Stimulated activated CD8-positive, alpha-beta memory T cell treated with anti-CD3 and anti-CD28 coated beads, Interleukin-7, amount 100 ng/mL, for 1 hour (primary cell): ENCODE measurements around the gene XG.
"Not testable (repeated sequence)": the region's sequence is repeated elsewhere in the genome, so short reads cannot be mapped to it uniquely, and the experiment has no call there.

Experiments used
- DNase-seq, 2 donors: peaks; one replicate each; pipeline ENCODE4 v3.0.0-alpha.2; 2020; ENCODE audit warnings: low read depth in 2 of 2

XG gene

GRCh38 chrX:2780472-2781225 lies 28.8 kb downstream of the XG start:
- DNase-seq = not testable (repeated sequence)

DNA sequence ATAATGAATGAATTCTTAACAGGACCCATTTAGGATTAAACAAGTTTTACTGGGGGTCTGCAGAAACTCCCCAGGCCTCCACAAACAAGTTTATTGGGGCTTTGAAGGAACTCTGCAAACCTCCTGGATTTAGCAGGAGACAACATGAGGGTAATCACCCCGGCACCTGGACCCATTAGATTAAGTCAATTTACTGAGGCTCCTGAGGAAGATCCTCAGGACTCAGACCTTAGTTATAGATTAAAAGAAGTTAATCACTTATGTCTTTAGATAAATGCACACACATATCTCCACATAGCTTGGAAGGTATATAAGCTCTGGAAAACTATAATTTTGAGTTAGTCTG lies 29.4 kb downstream of the XG start:
- DNase-seq = no peak

DNA sequence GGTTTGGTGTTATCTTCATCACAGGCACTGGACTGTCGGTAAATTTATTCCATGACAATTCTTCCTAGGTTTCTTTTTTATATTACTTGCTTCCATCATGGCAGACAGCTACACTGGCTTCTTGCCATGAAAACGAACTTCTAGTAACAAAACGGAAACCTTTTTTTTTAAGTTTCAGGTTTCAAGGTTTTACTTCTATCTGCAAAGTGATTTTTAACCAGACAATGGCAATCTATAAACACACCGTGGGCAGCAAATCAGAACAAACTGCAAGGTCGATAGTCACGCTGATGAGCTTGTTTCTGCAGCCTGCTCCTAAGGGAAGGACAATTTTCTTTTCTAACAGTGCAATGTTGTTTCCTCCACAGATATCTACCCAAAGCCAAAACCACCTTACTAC lies 29.9 kb downstream of the XG start:
- no peak for DNase-seq

GRCh38 chrX:2782171-2782570 lies 30.3 kb downstream of the XG start:
- DNase-seq = no peak

DNA sequence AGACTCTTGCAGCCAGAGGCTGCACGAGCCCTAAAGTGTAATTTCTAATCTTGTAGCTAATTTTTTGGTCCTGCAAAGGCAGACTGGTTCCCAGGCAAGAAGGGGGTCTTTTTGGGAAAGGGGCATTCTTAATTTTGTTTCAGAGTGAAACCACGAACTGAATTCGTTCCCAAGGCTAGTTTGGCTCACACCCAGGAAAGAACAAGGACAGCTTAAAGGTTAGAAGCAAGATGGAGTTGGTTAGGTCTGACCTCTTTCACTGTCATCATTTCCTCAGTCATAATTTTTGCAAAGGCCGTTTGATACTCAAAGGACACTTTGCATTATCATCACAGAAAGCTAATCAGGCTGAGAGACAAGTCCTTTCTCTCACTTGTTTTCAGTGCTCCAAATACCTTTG lies 30.9 kb downstream of the XG start:
- DNase-seq = no peak

DNA sequence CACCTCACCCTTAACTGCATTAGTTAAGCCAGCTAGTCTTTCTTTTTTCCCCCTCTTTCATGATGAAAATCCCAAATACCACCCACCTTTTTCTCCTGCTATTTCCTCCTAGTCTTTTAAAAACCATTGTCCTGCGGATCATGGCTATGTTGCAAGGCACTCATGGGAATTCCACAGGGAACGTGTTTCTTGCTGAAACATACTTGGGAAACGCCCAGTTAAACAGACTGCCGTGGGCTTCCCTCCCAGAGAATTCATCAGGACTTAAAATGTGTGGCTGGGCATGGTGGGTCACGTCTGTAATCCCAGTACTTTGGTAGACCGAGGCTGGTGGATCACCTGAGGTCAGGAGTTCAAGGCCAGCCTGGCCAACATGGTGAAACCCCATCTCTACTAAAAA lies 32.2 kb downstream of the XG start:
- DNase-seq = no peak

DNA sequence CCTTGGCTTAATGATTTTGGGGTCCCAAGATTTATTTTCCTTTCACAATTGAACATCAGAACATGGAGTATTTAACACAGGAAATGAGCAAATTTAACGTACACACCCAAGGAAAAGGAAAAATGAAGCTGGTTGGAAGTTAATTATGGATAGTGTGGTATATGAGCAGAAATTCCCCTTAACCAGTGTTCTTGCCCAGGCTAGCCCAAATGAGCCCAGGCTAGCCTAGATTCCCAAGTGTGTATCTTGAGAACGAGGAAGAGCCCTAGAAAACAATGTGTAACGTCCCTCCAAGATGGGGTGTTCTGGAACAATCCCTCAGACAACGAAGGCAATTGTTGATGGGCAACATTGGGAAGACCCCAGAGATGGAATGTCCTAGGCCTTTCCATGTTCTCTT lies 33.7 kb downstream of the XG start:
- DNase-seq = no peak

DNA sequence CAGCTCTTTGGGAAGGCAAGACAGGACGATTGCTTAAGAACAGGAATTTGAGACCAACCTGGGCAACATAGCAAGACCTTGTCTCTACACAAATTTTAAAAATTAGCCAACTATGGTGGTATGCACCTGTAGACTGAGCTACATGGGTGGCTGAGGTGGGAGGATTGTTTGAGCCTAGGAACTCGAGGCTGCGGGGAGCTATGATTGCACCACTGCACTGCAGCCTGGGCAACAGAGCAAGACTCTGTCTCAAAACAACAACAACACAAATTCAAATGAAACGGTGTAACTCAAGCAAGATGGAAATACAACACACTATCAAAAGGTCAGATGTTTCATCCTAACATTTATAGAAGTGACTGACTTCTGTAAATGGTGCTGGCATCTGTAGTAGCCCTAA lies 37.1 kb downstream of the XG start:
- DNase-seq = no peak

DNA sequence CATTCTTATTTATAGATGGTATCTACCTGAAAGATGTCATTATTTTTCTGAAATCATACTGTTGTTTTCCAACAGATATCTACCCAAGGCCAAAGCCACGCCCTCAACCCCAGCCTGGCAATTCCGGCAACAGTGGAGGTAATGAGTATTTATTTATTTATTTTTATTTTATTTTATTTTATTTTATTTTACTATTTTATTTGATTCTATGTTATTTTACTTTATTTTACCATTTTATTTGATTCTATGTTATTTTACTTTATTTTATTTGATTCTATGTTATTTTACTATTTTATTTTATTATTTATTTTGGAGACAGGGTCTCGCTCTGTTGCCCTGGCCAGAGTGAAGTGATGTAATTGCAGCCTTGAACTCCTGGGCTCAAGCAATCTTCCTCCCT lies 37.7 kb downstream of the XG start:
- no peak for DNase-seq

DNA sequence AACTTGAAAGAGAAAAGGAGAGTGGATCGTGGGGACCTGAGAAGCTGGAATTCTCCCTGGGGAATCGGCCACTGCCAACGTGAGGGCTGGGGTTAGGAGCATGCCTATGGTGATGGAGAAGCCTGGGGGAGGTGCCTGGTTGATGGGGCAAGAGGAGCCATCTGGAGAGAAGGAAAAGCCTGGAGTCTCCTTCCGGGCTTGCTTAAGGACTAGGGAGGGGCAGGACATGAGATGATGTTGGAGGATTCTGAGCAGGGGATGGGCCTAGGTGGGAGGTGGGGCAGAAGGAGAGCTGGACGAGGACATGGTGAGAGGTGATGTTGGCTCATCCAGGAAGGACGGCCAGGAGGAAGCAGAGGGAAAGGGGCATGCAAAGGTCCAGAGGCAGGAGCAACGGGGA lies 41.9 kb downstream of the XG start:
- DNase-seq = no peak

GRCh38 chrX:2794336-2794735 lies 42.5 kb downstream of the XG start:
- DNase-seq = no peak

DNA sequence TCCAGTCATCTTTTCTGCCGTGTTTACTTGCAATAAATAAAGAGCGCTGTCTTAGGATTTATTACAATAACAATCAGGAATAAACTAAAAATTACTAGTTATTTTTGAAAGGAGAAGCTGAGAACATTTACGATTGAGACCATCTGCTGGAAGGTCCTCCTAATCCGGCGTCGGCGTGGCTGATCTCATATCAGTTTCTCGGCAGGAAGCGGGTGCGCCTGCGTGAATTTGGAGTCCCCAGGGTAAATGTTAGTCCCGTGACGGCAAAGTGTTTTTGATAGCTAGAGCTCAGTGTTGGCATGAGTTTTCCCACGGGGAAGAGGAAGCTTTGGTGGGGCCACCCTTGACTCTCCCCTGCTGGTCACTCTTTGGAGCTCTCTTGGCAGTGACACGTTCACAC lies 45.0 kb downstream of the XG start:
- DNase-seq = not testable (repeated sequence)

DNA sequence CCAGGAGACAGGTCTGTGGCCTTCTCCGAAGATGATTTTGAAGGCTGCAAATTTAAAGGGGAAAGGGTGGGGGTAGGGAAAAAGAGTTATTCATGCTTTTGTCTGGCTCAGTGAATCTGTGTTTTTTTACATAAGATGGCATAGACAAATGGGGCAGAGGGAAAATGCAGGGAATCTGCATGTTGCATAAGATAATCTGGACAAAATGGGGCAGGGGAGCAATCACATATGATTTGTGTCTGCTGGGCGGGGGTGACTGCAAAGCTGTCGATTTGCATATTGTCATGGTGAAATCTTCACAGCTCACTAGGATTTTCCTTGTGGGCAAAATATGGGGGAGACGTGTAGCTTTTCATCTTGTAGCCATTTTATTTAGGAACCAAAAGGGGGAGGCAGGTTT lies 47.5 kb downstream of the XG start:
- DNase-seq = no peak

DNA sequence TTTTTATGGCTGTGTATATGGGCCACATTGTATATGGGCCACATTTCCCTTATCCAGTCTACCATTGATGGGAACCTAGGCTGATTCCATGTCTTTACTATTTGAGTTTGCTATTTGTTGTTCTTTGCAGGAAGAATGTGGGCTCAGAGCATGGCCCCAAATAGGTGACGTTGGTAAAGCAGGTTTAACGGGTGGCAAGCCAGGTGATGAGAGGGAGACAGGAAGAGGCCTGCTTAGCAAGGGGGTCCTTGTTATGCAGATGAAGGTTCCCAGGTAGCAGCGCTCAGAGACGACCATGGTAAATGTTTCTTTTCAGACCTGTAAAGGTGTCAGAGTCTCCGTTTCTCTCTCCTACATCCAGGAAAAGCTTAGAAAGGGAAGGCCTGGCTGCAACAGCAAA lies 48.1 kb downstream of the XG start:
- DNase-seq = not testable (repeated sequence)

GRCh38 chrX:2801223-2801622 lies 49.4 kb downstream of the XG start:
- DNase-seq = no peak

- not testable (repeated sequence) for DNase-seq
Measured at GRCh38 chrX:2802376-2803090, 50.7 kb downstream of the XG start.

GRCh38 chrX:2803486-2803885 lies 51.6 kb downstream of the XG start:
- not testable (repeated sequence) for DNase-seq

GRCh38 chrX:2804106-2804843 lies 52.4 kb downstream of the XG start:
- DNase-seq = not testable (repeated sequence)

GRCh38 chrX:2804858-2805257 lies 53.0 kb downstream of the XG start:
- DNase-seq = not testable (repeated sequence)

- DNase-seq = no peak
Measured at GRCh38 chrX:2811271-2811670, 59.4 kb downstream of the XG start.

DNA sequence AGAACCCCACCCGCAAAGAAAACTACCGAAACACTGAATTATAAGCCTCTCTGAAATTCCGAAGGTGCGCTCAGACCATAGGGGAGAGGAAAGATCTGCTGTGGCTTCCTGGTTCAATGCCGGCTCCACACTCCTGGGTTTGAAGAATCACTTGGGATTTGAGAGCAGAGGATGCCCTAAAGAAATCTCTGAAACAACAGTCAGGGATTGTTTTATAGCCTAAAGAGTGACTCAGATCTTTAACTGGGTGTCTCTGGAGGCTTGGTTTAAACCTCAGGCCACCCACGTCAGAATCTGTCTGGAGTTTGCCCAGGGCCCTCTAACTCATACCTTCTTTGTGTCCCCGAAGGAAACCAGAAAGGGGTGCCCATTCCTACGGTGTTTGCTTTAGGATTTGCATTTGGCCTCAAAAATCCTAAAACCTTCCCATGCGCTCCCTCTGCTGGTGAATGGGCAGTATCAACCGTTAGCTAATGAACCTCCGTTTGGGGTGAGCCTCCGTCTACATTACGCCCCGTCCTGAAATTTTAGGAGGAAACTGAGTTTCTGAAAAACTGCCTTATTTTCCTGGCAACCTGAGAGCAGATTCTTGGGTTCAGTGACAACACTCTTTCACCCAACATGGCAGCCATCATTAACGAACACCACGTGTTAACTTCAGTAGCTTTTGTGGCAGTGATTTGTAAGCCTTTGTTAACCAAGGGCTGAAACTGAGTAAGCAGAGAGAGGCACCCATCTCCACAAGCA lies 60.5 kb downstream of the XG start:
- DNase-seq = peak; percentile 2 to 18

GRCh38 chrX:2817036-2817435 lies 65.2 kb downstream of the XG start:
- no peak for DNase-seq
